Fibroblast of skin of abdomen (primary cell): Measurements from ENCODE around the gene ZNF814.
"Not testable (repeated sequence)": the region's sequence is repeated elsewhere in the genome, so short reads cannot be mapped to it uniquely, and the experiment has no call there.

Experiments used
- DNase-seq: peaks from one replicate; pipeline ENCODE4 v3.0.0-alpha.2; 2013

Gene ZNF814

GRCh38 chr19:57815247-57816075 lies 73.4 kb downstream of the ZNF814 start:
- no peak for DNase-seq

GRCh38 chr19:57814505-57815246 lies 74.2 kb downstream of the ZNF814 start, which contains the start of gene ZNF552:
Gene ZNF552 (minus strand): TSS chr19:57814913. CDS start chr19:57814743, 170 bp downstream.
- DNase-seq, result peak; percentile 91

- DNase-seq, result no peak
These were observed 74.8 kb downstream of the ZNF814 start for GRCh38 chr19:57813919-57814504.

GRCh38 chr19:57812975-57813820 lies 75.6 kb downstream of the ZNF814 start:
- DNase-seq, result not testable (repeated sequence)

GRCh38 chr19:57812226-57812625 lies 76.6 kb downstream of the ZNF814 start:
- DNase-seq, result no peak

GRCh38 chr19:57810410-57811295 lies 78.2 kb downstream of the ZNF814 start:
- DNase-seq, result not testable (repeated sequence)

GRCh38 chr19:57807541-57807940 lies 81.3 kb downstream of the ZNF814 start:
- no peak for DNase-seq

GRCh38 chr19:57803594-57804325 lies 85.1 kb downstream of the ZNF814 start:
- peak; percentile 98 for DNase-seq

GRCh38 chr19:57803265-57803593 lies 85.6 kb downstream of the ZNF814 start:
- no peak for DNase-seq

GRCh38 chr19:57802269-57802668 lies 86.6 kb downstream of the ZNF814 start:
- DNase-seq, result no peak

- DNase-seq, result no peak
These were observed 88.1 kb downstream of the ZNF814 start for GRCh38 chr19:57800696-57801095.
